HG03575 (cell line): ENCODE results near the gene POLR2L.

Experiments used
- ATAC-seq: cut with Tn5 transposase; IDR thresholded peaks from one replicate; pipeline ENCODE4 v1.9.1; 2021; ENCODE audit not compliant: unreplicated experiment, insufficient number of reproducible peaks, low FRiP score; ENCODE audit errors: extremely low read depth

Gene POLR2L

DNA sequence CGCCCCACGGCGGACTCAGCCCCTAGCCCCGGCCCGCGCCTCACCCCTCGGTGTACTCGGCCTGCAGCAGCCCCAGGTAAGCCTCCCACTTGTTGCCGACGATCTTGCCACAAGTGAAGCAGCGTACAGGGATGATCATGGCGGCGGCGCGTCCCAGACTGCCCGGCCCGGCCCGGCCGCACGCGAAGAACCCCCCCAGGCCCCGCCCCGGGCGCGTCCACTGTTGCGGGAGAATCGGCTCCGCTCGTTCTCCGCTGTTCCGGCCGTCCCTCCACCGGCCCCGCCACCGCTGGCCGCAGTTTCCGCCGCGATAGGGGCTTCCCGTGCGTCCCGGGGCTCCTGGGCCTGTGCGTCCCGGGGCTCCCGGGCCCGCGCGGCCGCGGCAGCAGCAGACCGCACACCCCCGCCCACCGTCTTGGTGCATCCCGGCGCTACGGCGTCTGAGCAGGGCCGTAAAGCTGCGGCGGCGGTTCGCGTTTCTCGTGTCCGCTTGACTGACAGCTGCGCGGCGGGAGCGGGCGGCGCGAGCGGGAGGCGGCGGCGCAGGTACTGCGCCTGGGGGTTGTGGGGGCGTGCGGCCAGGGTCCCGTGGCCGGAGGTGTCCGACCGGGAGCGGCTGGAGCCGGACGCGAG lies at the start of gene POLR2L, which contains the start of gene TSPAN4:
TSS of gene POLR2L (minus strand) at position 160 of the 633 bp plus-strand sequence. CDS start at position 139, 21 bp downstream.
TSS of gene TSPAN4 (plus strand) at position 483 of the 633 bp plus-strand sequence. CDS start 7,453 bp downstream, outside the sequence.
- ATAC-seq: no peak

GRCh38 chr11:890794-891540 lies 48.6 kb upstream of the POLR2L start:
- ATAC-seq: no peak

- no peak for ATAC-seq
These were observed 47.6 kb upstream of the POLR2L start for GRCh38 chr11:889687-890475.

- no peak for ATAC-seq
These were observed 46.9 kb upstream of the POLR2L start for GRCh38 chr11:889257-889656.

- ATAC-seq: no peak
These were observed 46.2 kb upstream of the POLR2L start for GRCh38 chr11:888310-889212.

DNA sequence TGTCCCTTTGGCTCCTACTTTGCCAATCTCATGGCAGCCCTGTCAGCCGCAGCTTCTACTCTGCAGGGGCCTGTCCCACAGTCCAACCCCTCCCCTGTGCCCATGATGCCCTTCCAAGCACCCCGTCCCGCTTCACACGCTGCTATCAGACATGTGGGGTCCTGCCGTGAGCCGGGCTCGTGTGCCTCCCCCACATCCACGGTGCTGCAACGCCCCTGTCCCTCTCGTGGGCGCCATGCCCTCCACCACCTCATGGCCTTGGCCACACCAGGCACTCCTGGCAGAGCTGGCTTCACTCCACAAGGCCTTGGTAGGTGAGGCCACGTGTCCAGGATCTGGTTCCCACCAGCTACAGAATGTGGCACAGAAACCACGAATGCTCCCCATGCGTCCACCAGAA lies 45.3 kb upstream of the POLR2L start:
- no peak for ATAC-seq

DNA sequence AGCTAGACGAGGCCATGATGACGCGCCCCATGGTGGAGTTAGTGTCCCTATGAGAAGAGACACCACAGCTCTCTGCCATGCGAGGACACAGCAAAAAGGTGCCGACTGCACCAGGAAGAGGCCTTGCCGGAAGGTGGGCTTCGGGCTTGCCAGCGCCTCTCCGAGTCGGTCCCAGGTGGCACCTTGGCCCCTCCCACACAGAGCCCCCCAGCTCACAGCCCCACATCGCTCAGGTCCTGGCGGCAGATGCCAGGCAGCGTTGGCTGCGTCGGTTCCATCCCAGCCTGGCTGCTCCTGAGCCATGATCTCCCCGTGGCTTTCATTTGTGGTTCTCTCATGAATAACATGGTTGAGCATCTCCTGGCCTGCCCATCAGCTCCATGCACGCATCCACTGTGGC lies 44.2 kb upstream of the POLR2L start:
- ATAC-seq: no peak

GRCh38 chr11:884578-885070 lies 42.3 kb upstream of the POLR2L start:
- no peak for ATAC-seq

DNA sequence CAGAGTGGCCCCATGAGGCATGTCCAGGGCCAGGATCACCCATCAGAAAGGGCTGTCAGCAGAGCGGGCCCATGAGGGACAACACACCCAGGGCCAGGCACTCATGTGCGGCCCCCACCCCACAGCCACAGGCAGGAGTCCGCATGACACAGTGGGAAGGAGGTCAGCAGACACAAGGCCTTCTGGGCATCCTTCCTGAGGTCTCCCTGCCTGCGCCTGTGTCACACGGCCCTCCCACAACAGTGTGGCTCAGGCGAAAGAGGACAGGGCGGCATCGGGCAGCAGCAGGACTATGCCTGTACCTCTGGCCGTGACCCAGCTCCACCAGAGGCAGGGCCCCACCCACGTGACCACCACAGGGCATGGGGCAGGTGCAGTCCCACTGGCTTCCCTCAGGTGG lies 41.2 kb upstream of the POLR2L start:
- no peak for ATAC-seq

- no peak for ATAC-seq
These were observed 40.3 kb upstream of the POLR2L start for GRCh38 chr11:882596-882995.

GRCh38 chr11:880447-880846 lies 38.1 kb upstream of the POLR2L start:
- ATAC-seq: no peak

GRCh38 chr11:877565-877964 lies 35.2 kb upstream of the POLR2L start:
- ATAC-seq: no peak

DNA sequence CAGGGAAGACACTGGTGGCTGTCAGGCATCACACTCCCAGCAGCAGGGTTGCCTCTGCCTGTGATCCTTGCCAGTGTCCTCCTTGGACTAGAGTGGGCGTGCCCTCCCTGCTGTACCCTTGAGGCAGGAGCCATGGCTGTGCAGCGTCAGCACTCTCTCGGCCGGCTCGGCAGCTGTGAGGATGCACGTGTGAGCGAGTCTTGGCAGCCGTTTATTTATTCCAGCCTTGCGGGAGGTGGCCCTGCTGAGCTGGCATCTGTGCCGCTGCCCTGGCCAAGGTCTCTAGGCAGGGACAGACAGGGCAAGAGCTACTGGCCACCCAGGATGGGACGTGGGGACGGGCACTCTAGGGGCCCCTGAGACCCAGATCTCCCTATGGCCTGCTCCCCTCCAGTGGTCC lies 34.2 kb upstream of the POLR2L start:
- ATAC-seq: no peak

GRCh38 chr11:875769-876301 lies 33.5 kb upstream of the POLR2L start:
- no peak for ATAC-seq

GRCh38 chr11:875203-875602 lies 32.9 kb upstream of the POLR2L start:
- no peak for ATAC-seq

DNA sequence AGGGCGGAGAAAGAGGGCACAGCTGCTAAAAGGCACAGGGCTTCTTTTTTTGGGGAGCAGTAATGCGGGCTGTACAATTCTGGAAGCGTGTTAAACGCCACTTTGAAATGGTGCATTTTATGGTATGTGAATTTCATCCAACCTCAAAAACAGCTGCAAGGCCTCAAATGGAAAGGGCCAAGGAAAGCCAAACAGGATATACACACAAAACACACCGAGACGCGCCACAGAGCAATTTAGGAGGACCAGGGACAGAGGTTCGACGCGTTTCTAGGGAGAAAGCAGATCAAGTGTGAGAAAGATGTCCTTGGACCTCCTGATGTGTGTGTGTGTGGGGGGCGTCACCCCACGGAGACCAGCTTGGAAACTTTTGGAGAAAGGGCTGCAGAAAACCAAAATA lies 31.4 kb upstream of the POLR2L start:
- ATAC-seq: no peak

DNA sequence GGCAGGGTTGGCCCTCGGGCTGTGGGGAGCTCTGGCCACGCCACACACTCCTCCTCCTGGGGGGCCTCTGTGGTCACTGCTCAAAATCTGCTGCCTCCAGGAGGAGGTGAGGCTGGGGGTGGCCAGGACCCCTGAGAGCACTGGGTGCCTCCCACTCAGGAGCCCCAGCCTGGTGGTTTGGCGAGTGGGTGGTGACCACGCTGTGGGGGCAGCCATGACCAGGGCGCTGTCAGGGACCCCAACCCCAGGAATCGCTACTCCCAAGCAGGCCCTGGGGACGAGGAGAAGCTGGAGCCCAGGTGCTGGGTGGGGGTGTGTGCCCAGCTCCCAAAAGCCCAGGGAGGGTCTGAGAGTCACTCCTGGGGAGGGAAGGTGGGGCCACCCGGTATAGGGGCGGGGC lies 30.5 kb upstream of the POLR2L start:
- ATAC-seq: no peak

- ATAC-seq: no peak
These were observed 29.1 kb upstream of the POLR2L start for GRCh38 chr11:871472-871871.
